GM23248 (cell line): Measurements from ENCODE around the gene FRS3. TPM values are rescaled to one million over a fixed set of nuclear protein-coding genes. Genes with fewer than 3 reads are reported as not detected.

Experiments
- DNase-seq: peaks from one replicate; pipeline ENCODE4 v3.0.0-alpha.2; 2015
- H2AFZ ChIP-seq: fragments of 200-600 bp; sonication (generic); 2 replicates; pipeline ENCODE4 v1.6.1; 2016; ENCODE audit warnings: antibody characterized with exemption
- H3F3A ChIP-seq: fragments of 200-600 bp; sonication (generic); 2 replicates; pipeline ENCODE4 v1.6.1; 2016; ENCODE audit warnings: mild to moderate bottlenecking, antibody characterized with exemption, mixed run types; ENCODE audit not compliant: insufficient read depth
- H3K27ac ChIP-seq: fragments of 200-600 bp; sonication (generic); 2 replicates; pipeline ENCODE4 v1.5.1; 2016; ENCODE audit warnings: mild to moderate bottlenecking
- H3K27me3 ChIP-seq: fragments of 200-600 bp; sonication (generic); replicated peaks from 2 replicates; pipeline ENCODE4 v1.6.1; 2016; ENCODE audit warnings: mild to moderate bottlenecking; ENCODE audit not compliant: insufficient read depth
- H3K36me3 ChIP-seq: fragments of 200-600 bp; sonication (generic); 2 replicates; pipeline ENCODE4 v1.6.1; 2016; ENCODE audit warnings: low read depth, mild to moderate bottlenecking
- H3K4me1 ChIP-seq: fragments of 200-600 bp; sonication (generic); 2 replicates; pipeline ENCODE4 v1.6.1; 2016; ENCODE audit warnings: mild to moderate bottlenecking; ENCODE audit not compliant: insufficient read depth
- H3K4me2 ChIP-seq: fragments of 200-600 bp; sonication (generic); one replicate; pipeline ENCODE4 v1.6.1; 2016; ENCODE audit warnings: mild to moderate bottlenecking; ENCODE audit not compliant: unreplicated experiment
- H3K4me3 ChIP-seq: fragments of 200-600 bp; sonication (generic); 2 replicates; pipeline ENCODE4 v1.5.1; 2016; ENCODE audit warnings: mild to moderate bottlenecking
- H3K79me2 ChIP-seq: fragments of 200-600 bp; sonication (generic); 2 replicates; pipeline ENCODE4 v1.6.1; 2016; ENCODE audit warnings: mild to moderate bottlenecking; ENCODE audit not compliant: insufficient read depth
- H3K9ac ChIP-seq: fragments of 200-600 bp; sonication (generic); 2 replicates; pipeline ENCODE4 v1.6.1; 2016; ENCODE audit warnings: mild to moderate bottlenecking
- H3K9me2 ChIP-seq: fragments of 200-600 bp; sonication (generic); 2 replicates; pipeline ENCODE4 v1.6.1; 2016; ENCODE audit warnings: mixed run types, mild to moderate bottlenecking, moderate library complexity; ENCODE audit not compliant: insufficient read depth
- H3K9me3 ChIP-seq: fragments of 200-600 bp; sonication (generic); one replicate; pipeline ENCODE4 v1.6.1; 2017; ENCODE audit warnings: low read depth
- H4K20me1 ChIP-seq: fragments of 200-600 bp; sonication (generic); 2 replicates; pipeline ENCODE4 v1.6.0; 2016; ENCODE audit not compliant: insufficient read depth
- EZH2 ChIP-seq: fragments of 200-600 bp; sonication (generic); IDR thresholded peaks from 2 replicates; pipeline ENCODE4 v1.6.1; 2018; ENCODE audit warnings: antibody characterized with exemption, mild to moderate bottlenecking; ENCODE audit not compliant: insufficient read depth, poor library complexity, severe bottlenecking
- EZH2phosphoT487 ChIP-seq: fragments of 200-600 bp; sonication (generic); IDR thresholded peaks from 2 replicates; pipeline ENCODE4 v1.6.1; 2018; ENCODE audit warnings: antibody characterized with exemption, moderate library complexity, mild to moderate bottlenecking, low read depth; ENCODE audit not compliant: insufficient read depth
- WGBS, 2 experiments: methylation state at CpG; one replicate each; pipeline ENCODE4 v1.1.6; 2015 to 2017; ENCODE audit warnings: low lambda C conversion rate in 2 of 2, low coverage in 1 of 2; ENCODE audit errors: missing lambda C conversion rate in 2 of 2; 5-methylcytosine and 5-hydroxymethylcytosine counted together
- in situ Hi-C: fragments of 300-500 bp; cut with MboI; formaldehyde crosslinking; loops from 2 replicates; pipeline ENCODE4 v1.15.0; 2020
- polyA plus RNA-seq: library from polyadenylated mRNA; unstranded; fragments of >200 nt; fragmentation: Nextera tagmentation; extraction: Ambion mirVana; gene quantifications from 2 replicates; pipeline ENCODE4 v1.2.1, GENCODE V29; 2016
- total RNA-seq: library from RNA; depleted of rRNA; stranded (reverse); fragments of >200 nt; shearing (Covaris generic); gene quantifications from 2 replicates; pipeline ENCODE4 v1.2.3, GENCODE V29; 2014

The FRS3 gene
- total and polyA plus RNA-seq, 2 experiments from 2014 or later: 2.5 to 3.4 TPM

GRCh38 chr6:41731561-41732086 lies 48.1 kb downstream of the FRS3 start:
- Histone ChIP-seq H3K79me2 (peaks cover 7% of the 10 kb centered on the region; the same call in 1 of the 2 replicates), H3K36me3 (no peaks in the 10 kb centered on the region), H3K9ac (no peak overlapping the region), H3K4me2 (no peak overlapping the region), H3K4me3 (no peak overlapping the region), H3K4me1 (peaks cover 14% of the 10 kb centered on the region), H2AFZ (no peak overlapping the region), H4K20me1 (no peaks in the 10 kb centered on the region), H3K9me3 (no peaks in the 10 kb centered on the region), H3K27ac (no peak overlapping the region), H3F3A (0 out of 2 replicates have a peak, but pooled peaks cover 4% of the 10 kb centered on the region), H3K27me3 (no peaks in the 10 kb centered on the region), H3K9me2 (no peaks in the 10 kb centered on the region)
- in situ Hi-C loops: no loop called here
- WGBS, 2 experiments: 81 to 86% methylated on average over 7 of the region's 7 CpGs
- no peak for DNase-seq
- TF ChIP-seq EZH2 (no peak), EZH2phosphoT487 (no peak)

DNA sequence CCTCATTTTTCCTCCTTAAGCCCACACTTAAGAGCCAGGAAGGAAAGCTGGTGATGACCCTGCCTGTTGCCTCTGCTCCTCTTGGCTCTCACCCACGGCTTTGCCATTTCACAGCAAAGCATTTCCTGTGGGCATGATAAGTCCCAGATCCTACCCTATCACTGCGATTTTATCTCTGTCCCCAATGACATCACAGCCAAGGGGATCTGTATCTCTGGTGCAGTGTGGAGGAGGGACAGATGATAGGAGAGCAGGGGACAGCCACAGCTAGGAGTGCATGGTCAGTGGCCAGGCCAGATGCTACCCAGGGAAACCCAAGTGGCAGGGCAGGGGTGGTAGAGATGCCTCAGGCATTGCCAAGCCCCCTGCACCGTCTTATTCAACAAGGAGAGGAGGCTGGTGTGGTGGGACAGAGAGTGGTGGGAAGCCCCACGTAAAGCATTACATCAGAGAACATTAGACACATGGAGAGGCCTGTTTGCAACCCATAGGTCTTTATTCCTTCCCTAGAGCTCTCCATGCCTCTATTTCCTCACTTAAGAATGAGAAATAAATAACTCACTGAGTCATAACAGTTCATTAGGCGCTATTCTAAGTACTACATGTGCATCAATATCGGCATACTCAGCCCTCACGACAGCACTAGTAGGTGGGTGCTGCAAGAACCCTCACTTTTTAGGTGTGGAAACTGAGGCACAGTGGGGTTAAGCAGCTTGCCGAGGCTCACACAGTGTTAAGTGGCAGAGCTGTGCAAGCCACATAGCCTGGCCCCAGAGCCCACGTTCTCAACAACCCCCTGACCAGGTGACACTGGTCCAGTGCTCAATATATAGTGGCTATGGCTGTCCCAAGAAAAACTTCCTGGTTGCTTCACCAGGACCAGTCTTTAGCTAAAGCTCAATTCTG lies 48.9 kb downstream of the FRS3 start:
- no peak overlapping the region for H3K27ac ChIP-seq
- no peaks in the 10 kb centered on the region for H3K9me3 ChIP-seq
- H3K4me2 ChIP-seq: peak overlapping the region; percentile 18
- peak; percentile 36 for DNase-seq
- H4K20me1 ChIP-seq: no peaks in the 10 kb centered on the region
- peaks cover 14% of the 10 kb centered on the region for H3K4me1 ChIP-seq
- no peaks in the 10 kb centered on the region for H3K27me3 ChIP-seq
- H3K9ac ChIP-seq: no peak overlapping the region
- H3K79me2 ChIP-seq: peaks cover 7% of the 10 kb centered on the region; the same call in 1 of the 2 replicates
- H3K36me3 ChIP-seq: no peaks in the 10 kb centered on the region
- TF ChIP-seq EZH2phosphoT487 (no peak), EZH2 (no peak)
- no peaks in the 10 kb centered on the region for H3K9me2 ChIP-seq
- H3K4me3 ChIP-seq: no peak overlapping the region
- 0 out of 2 replicates have a peak, but pooled peaks cover 4% of the 10 kb centered on the region for H3F3A ChIP-seq
- WGBS, 2 experiments: 69% methylated on average over 9 of the region's 9 CpGs
- in situ Hi-C loops: no loop called here
- H2AFZ ChIP-seq: no peak overlapping the region

DNA sequence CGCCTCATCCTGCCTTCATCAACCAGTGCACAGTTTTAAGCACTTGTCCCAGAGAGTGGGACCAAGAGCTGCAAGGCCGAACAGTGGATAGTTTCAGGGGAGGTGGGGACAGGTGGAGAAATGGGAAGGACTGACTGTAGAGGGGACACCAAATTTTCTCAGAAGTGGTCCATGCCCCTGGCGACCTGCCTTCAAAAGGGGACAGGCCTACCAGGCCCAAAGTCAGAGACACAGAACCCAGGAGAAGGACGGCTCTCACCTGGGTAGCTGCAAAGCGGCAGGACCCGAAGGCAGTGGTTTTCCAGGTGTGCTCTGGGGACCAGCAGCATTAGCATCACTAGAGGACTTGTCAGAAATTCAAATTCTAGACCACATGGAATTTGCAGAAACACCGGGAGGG lies 50.1 kb downstream of the FRS3 start:
- Histone ChIP-seq H2AFZ (no peak overlapping the region), H3K27me3 (no peaks in the 10 kb centered on the region), H3K27ac (no peak overlapping the region), H3K36me3 (no peaks in the 10 kb centered on the region), H4K20me1 (no peaks in the 10 kb centered on the region), H3K9me3 (no peaks in the 10 kb centered on the region), H3K9me2 (no peaks in the 10 kb centered on the region), H3K79me2 (peaks cover 7% of the 10 kb centered on the region; the same call in 1 of the 2 replicates), H3K4me2 (no peak overlapping the region), H3K4me1 (peaks cover 14% of the 10 kb centered on the region; the same call in 1 of the 2 replicates), H3F3A (0 out of 2 replicates have a peak, but pooled peaks cover 4% of the 10 kb centered on the region), H3K4me3 (no peak overlapping the region), H3K9ac (no peak overlapping the region)
- TF ChIP-seq EZH2 (no peak), EZH2phosphoT487 (no peak)
- in situ Hi-C loops: no loop called here
- 86 to 90% methylated on average over 7 of the region's 7 CpGs for WGBS, 2 experiments
- DNase-seq: no peak

DNA sequence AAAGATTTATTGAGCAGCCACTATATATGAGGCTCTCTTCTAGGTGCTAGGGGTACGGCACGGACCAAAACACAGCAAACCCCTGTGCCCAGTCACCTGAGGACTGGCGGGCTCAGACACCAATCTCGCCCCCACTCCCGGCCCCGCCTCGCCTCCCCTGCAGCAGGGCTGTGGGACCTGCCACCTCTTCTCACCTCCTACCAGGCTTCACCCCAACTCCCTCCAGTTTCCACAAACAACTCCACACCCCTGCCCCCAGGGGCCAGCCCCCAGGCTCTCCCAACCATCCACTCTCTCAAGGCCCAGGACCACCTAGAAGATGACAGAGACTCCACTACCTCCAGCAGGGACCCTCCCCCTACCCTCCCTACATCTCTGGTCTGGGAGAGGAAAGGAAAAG lies 50.7 kb downstream of the FRS3 start:
- in situ Hi-C loops: no loop called here
- Histone ChIP-seq H3K4me2 (no peak overlapping the region), H3K9me2 (no peaks in the 10 kb centered on the region), H3K27me3 (no peaks in the 10 kb centered on the region), H3K9ac (no peak overlapping the region), H4K20me1 (no peaks in the 10 kb centered on the region), H2AFZ (no peak overlapping the region), H3K79me2 (peaks cover 7% of the 10 kb centered on the region; the same call in 1 of the 2 replicates), H3K9me3 (no peaks in the 10 kb centered on the region), H3K36me3 (no peaks in the 10 kb centered on the region), H3K4me3 (no peak overlapping the region), H3F3A (0 out of 2 replicates have a peak, but pooled peaks cover 4% of the 10 kb centered on the region), H3K4me1 (peaks cover 15% of the 10 kb centered on the region), H3K27ac (no peak overlapping the region)
- TF ChIP-seq EZH2 (no peak), EZH2phosphoT487 (no peak)
- WGBS, 2 experiments: 94 to 95% methylated on average over 7 of the region's 7 CpGs
- DNase-seq: no peak
